GM18870 (cell line): Measurements from ENCODE around the gene INPP5B.

Experiments used
- ATAC-seq: cut with Tn5 transposase; IDR thresholded peaks from one replicate; pipeline ENCODE4 v1.9.1; 2021; ENCODE audit warnings: moderate library complexity; ENCODE audit not compliant: unreplicated experiment

INPP5B gene

GRCh38 chr1:37844536-37844935, 102.3 kb downstream of the INPP5B start:
- no peak for ATAC-seq

DNA sequence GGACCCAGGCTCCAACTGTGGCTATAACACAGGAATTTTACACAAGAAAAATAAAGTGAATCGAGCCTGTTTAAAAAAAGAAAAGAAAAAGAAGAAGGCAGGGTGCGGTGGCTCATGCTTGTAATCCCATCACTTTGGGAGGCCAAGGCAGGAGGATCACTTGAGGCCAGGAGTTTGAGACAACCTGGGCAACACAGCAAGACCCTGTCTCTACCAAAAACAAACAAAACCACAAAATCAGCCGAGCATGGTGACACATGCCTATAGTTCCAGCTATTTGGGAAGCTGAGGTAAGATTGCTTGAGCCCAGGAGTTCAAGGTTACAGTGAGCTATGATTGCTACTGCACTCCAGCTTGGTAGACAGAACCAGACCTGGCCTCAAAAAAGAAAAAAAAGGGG, 105.2 kb downstream of the INPP5B start:
- no peak for ATAC-seq

GRCh38 chr1:37840711-37841110, 106.1 kb downstream of the INPP5B start:
- ATAC-seq: no peak

DNA sequence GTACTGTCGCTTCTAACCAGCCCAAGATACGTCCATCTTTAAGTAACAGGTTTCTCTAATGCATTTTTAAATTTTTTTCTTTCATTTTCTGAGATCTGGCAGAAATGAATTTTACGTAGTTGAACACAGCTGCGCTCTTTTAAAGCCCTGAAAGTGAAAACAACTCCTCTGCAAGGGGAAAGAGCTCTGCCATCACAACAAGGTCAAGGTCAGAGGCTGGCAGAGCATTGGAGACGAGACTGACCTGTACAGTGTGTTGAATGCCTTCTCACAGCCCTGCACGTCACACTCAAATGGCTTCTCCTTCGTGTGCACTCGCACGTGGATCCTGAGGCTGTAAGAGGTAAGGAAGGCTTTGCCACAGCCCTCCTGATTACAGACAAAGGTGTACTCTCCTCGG, 107.2 kb downstream of the INPP5B start:
- no peak for ATAC-seq

DNA sequence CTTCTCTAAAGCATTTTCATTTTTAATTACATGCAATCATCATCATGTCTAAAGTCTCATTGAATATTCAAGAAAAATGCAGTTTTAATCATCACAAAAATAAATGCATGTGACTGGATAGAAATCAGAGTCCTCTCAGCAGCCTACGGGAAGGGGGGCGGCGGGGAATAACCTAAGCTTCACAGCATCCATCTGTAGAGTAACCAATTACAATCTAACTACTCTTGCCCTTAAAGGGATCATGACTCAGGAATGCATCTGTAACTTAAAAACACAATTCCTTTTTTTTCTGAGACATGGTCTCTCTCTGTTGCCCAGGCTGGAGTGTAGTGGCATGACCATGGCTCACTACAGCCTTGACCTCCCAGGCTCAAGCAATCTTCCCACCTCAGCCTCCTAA, 110.1 kb downstream of the INPP5B start:
- no peak for ATAC-seq

DNA sequence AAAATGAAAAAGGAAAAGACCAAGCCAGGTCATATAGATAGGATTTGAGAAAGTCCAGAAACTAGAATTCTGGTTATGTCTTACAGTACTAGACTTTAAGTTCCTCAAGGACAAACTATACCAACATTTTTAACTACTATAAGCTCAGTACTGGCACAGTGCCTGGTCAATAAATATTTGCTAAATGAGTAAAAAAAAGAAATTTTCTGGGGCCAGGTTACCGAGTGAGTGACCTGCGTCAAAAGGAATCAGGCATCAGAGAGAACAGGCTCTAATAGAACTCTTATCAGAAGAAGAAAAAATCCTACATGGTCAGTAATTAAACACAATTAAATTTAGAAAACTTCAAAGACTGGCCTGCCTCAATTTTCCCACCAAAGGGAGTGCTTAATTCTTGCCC, 115.0 kb downstream of the INPP5B start:
- no peak for ATAC-seq

DNA sequence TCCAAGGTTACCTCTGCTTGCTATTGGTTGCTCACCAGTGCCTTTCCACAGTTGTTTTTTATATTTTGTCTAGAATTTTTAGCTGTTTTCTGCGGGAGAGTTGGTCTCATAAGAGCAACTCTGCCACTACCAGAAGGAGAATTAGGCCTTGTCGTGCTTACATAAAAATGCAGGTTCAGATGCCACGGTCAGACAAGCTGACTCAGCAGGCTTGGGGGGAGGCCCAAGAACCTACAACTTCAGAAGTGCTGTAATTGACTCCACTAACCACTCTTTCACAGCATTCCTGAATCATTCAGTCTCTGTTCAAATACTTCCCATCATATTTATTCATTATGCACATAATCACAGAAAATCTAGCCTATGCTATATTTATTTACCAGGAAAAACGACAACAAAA, 115.7 kb downstream of the INPP5B start:
- no peak for ATAC-seq

- no peak for ATAC-seq
Measured at GRCh38 chr1:37828410-37829074, 118.3 kb downstream of the INPP5B start.

GRCh38 chr1:37825506-37825905, 121.3 kb downstream of the INPP5B start:
- ATAC-seq: no peak

GRCh38 chr1:37824001-37824400, 122.9 kb downstream of the INPP5B start:
- no peak for ATAC-seq

- no peak for ATAC-seq
Measured at GRCh38 chr1:37822906-37823815, 123.7 kb downstream of the INPP5B start.

GRCh38 chr1:37821481-37821880, 125.4 kb downstream of the INPP5B start:
- ATAC-seq: no peak

GRCh38 chr1:37817481-37817880, 129.4 kb downstream of the INPP5B start:
- ATAC-seq: no peak

DNA sequence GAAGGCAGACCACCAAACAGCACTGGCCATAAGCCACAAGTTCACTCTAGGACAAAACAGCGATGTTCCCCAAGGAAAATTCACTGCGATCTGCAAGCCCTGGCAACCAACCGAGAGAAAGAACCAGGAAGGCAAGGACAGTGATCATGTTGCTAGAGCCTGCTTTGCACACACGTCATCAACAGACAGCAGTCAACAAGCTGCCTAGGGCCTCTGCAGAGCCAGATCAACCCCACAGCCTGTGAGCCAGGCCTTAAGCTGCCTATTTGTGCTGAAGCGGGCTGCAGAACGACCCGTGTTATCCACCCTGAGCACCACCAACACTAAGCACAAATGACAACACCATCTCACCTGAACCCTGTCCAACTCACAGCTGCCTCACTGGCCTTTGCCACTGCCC, 132.6 kb downstream of the INPP5B start:
- ATAC-seq: no peak

GRCh38 chr1:37813529-37814145, 133.2 kb downstream of the INPP5B start:
- no peak for ATAC-seq

GRCh38 chr1:37811027-37811655, 135.7 kb downstream of the INPP5B start:
- ATAC-seq: no peak
